ENCODE measurements around the gene IKZF4. TPM values are rescaled to one million over a fixed set of nuclear protein-coding genes. Genes with fewer than 3 reads are reported as not detected.
A peak's percentile ranks its signal among the peaks of the same experiment; 100 is the strongest.
"Not testable (repeated sequence)": the region's sequence is repeated elsewhere in the genome, so short reads cannot be mapped to it uniquely, and the experiment has no call there.

Gene IKZF4
- total and polyA plus RNA-seq, 3 experiments from 2014 or later = 0.86 to 11.6 (median 11.0) TPM

DNA sequence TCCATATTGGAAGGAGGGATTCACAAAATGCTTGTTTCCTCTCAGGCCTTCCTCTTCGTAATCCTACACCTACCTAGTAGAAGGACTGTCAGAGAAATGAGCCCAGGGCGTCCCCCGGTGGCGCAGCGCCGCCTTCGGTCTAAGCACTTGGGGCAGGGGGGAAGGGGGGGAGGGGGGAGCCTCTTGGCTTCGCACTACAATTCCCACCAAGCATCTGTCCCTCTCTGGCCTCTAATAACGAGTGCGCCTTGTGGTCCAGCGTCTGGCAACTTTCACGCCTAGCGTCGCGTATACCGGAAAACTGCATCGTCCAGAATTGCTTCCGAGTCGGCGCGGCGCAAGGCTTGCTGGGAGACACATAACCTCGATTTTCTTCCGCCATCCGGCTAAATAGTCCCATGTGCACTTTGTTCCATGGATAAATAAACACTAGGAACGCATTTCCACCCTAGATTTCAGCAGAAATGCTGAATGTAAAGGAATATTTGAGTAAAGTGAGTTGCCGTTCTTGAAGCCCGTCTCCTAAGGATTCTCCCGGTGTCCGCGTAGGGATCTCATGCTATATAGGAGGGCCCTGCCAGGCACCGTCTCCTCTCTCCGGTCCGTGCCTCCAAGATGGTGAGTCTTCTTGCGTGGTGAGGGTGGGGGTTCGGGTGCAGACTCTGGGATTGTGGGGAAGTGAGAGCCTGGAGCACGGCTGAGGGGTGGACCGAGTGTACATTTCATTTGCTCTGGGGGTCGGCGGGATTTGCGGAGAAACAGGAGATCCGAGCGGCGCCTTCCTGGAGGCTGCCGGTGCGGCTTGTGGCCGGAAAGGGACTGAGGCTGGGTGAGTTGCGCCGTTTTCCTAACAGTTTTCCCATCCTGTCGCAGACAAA lies 20.9 kb downstream of the IKZF4 start, which contains the start of gene RPS26:
Gene RPS26 (plus strand): TSS at position 367 of the 878 bp plus-strand sequence. CDS start 249 bp downstream, at position 616.
- Histone ChIP-seq H3K4me1 (ENCODE audit: insufficient read depth, low read length) (peaks cover 29% of the 10 kb centered on the region), H3K4me3 (ENCODE audit: low read length) (peak within 1 kb of the TSS; percentile 92), H3K27me3 (ENCODE audit: insufficient read depth, low read length, poor library complexity, severe bottlenecking) (no peaks in the 10 kb centered on the region), H3K36me3 (ENCODE audit: insufficient read depth, low read length) (peaks cover 27% of the 10 kb centered on the region), H3K27ac (ENCODE audit: low read depth, low read length) (peak within 1 kb of the TSS; percentile 83), H3K9me3 (ENCODE audit: low read length) (no peaks in the 10 kb centered on the region)
- H3K9me3 Mint-ChIP-seq = no peaks in the 10 kb centered on the region
- peaks cover 42 to 54% (median 42%) of the 10 kb centered on the region in 3 donors for H3K4me1 Mint-ChIP-seq
- peak within 1 kb of the TSS; percentile 94 to 100 (median 98) for H3K4me3 Mint-ChIP-seq
- H3K36me3 Mint-ChIP-seq = peaks cover 8 to 40% (median 16%) of the 10 kb centered on the region in 3 donors
- ChIA-PET POLR2A (interaction anchor here (0.6 to 1.0 kb wide), 2 partner anchors 44 to 110 kb away, joined by 3 to 4 read pairs; partner anchors contain the start of gene MYL6B), CTCF (interaction anchor here (0.7 to 1.8 kb wide), 2 partner anchors 76 to 109 kb away, joined by 3 to 5 read pairs; partner anchors contain the start of gene ZC3H10)
- DNase-seq = peak; percentile 85 to 96 (median 93)
- H3K27ac Mint-ChIP-seq = peak within 1 kb of the TSS; percentile 94 to 100 (median 98)
- peaks cover 0 to 5% of the 10 kb centered on the region in 2 donors for H3K27me3 Mint-ChIP-seq

DNA sequence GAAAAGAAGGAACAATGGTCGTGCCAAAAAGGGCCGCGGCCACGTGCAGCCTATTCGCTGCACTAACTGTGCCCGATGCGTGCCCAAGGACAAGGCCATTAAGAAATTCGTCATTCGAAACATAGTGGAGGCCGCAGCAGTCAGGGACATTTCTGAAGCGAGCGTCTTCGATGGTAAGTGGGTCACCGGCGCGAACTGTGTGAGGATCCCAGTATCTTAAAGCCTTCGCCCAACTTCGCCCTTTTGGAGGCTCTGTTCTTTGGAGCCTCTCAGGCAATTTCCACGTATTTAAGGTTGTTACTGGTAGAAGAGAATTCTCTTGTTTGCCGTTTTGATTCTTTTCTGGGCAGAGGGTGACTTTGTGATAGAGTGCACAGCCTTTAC lies 21.6 kb downstream of the IKZF4 start:
- peak overlapping the region; percentile 83 for H3K27ac ChIP-seq (ENCODE audit: low read depth, low read length)
- H3K9me3 ChIP-seq (ENCODE audit: low read length); H3K9me3 Mint-ChIP-seq; H3K27me3 ChIP-seq (ENCODE audit: insufficient read depth, low read length, poor library complexity, severe bottlenecking); DNase-seq; H3K27me3 Mint-ChIP-seq; CTCF ChIA-PET; POLR2A ChIA-PET: not testable (repeated sequence)
- H3K4me1 Mint-ChIP-seq = peaks cover 44 to 51% (median 44%) of the 10 kb centered on the region in 3 donors
- H3K4me1 ChIP-seq (ENCODE audit: insufficient read depth, low read length) = peaks cover 23% of the 10 kb centered on the region
- peaks cover 8 to 40% (median 14%) of the 10 kb centered on the region in 3 donors for H3K36me3 Mint-ChIP-seq
- peak overlapping the region; percentile 94 to 100 (median 98) for H3K4me3 Mint-ChIP-seq
- peak overlapping the region; percentile 94 to 100 (median 98) for H3K27ac Mint-ChIP-seq
- peaks cover 27% of the 10 kb centered on the region for H3K36me3 ChIP-seq (ENCODE audit: insufficient read depth, low read length)
- H3K4me3 ChIP-seq (ENCODE audit: low read length) = peak overlapping the region; percentile 92

DNA sequence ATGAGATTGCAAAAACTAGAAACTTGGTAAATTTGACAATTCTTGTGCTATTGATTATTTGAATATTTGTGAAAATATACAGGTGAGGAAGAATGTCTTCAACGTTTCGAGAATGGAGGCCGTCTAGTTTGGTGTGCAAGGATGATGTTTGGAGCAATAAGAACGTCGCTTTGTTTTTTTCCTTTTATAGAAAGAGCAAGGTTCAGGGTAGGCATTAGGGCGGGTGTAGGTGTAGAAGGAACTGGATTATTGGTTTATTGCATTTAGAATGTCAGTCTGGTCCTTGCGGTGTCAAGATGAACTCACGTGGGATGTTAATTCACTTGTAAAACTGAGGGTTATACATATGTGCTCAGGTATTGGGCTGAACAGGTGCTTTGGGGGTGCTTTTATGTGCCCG lies 22.0 kb downstream of the IKZF4 start:
- CTCF ChIA-PET = no interaction called here
- no peaks in the 10 kb centered on the region for H3K27me3 ChIP-seq (ENCODE audit: insufficient read depth, low read length, poor library complexity, severe bottlenecking)
- no peaks in the 10 kb centered on the region for H3K9me3 ChIP-seq (ENCODE audit: low read length)
- peaks cover 8 to 40% (median 14%) of the 10 kb centered on the region in 3 donors for H3K36me3 Mint-ChIP-seq
- H3K36me3 ChIP-seq (ENCODE audit: insufficient read depth, low read length) = peaks cover 27% of the 10 kb centered on the region
- H3K4me3 Mint-ChIP-seq = peak overlapping the region; percentile 94 to 100 (median 98)
- peak overlapping the region; percentile 94 to 100 (median 98) for H3K27ac Mint-ChIP-seq
- peak overlapping the region; percentile 83 for H3K27ac ChIP-seq (ENCODE audit: low read depth, low read length)
- H3K4me1 Mint-ChIP-seq = peaks cover 40 to 47% (median 41%) of the 10 kb centered on the region in 3 donors
- no peak for DNase-seq
- H3K27me3 Mint-ChIP-seq = peaks cover 0 to 5% of the 10 kb centered on the region in 2 donors
- no peaks in the 10 kb centered on the region for H3K9me3 Mint-ChIP-seq
- POLR2A ChIA-PET = no interaction called here
- H3K4me1 ChIP-seq (ENCODE audit: insufficient read depth, low read length) = peaks cover 21% of the 10 kb centered on the region
- H3K4me3 ChIP-seq (ENCODE audit: low read length) = peak overlapping the region; percentile 92

DNA sequence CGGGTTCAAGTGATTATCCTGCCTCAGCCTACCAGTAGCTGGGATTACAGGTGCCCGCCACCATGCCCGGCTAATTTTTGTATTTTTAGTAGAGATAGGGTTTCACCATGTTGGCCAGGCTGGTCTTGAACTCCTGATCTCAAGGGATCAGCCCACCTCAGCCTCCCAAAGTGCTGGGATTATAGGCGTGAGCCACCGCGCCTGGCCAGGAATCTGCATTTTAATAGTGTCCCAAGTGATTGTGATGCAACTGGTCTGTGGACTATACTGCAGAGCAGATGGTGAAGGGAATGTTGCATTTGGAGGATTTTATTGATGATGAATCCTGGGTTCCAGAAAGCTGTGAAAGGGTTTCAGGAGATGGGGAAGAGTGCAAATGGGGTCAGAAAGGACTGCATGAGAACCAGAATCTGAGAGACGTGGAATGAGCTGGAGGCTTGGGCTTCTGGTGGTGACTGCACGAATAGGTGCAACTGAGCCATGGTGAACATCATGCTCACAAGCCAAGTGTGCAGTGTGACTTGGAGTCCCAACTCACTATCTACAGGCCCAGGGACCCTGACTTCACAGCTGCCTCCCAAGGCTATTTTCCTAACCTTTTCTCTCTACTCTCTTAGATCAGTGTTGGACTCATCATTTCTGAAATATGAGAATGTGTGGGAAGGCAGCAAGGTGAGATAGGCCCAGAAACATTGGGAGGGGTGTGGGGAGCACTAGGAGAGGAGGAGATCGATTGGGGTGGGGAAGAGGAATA lies 25.4 kb downstream of the IKZF4 start:
- Histone ChIP-seq H3K36me3 (ENCODE audit: insufficient read depth, low read length) (peaks cover 27% of the 10 kb centered on the region), H3K9me3 (ENCODE audit: low read length) (no peaks in the 10 kb centered on the region), H3K27ac (ENCODE audit: low read depth, low read length) (no peak overlapping the region), H3K4me1 (ENCODE audit: insufficient read depth, low read length) (peaks cover 15% of the 10 kb centered on the region), H3K4me3 (ENCODE audit: low read length) (no peak overlapping the region), H3K27me3 (ENCODE audit: insufficient read depth, low read length, poor library complexity, severe bottlenecking) (no peaks in the 10 kb centered on the region)
- ChIA-PET POLR2A (interaction anchor here (2.1 to 2.2 kb wide), 2 partner anchors 58 to 143 kb away, joined by 9 to 10 read pairs; partner anchors contain the start of genes PA2G4 and SMARCC2), CTCF (interaction anchor here (1.1 to 6.7 kb wide), 13 partner anchors 10 to 308 kb away, joined by 3 to 47 read pairs (median 6); partner anchors contain the start of genes PA2G4, RPL41, SMARCC2 and ZC3H10)
- DNase-seq = no peak
- H3K4me1 Mint-ChIP-seq = peaks cover 26 to 29% (median 29%) of the 10 kb centered on the region in 3 donors
- no peaks in the 10 kb centered on the region for H3K9me3 Mint-ChIP-seq
- H3K4me3 Mint-ChIP-seq = no peak overlapping the region
- peaks cover 8 to 40% (median 13%) of the 10 kb centered on the region in 3 donors for H3K36me3 Mint-ChIP-seq
- H3K27me3 Mint-ChIP-seq = peaks cover 0 to 5% of the 10 kb centered on the region in 2 donors
- H3K27ac Mint-ChIP-seq = peak overlapping the region in 7 of 8 donors; percentile 50 to 83 (median 63)

DNA sequence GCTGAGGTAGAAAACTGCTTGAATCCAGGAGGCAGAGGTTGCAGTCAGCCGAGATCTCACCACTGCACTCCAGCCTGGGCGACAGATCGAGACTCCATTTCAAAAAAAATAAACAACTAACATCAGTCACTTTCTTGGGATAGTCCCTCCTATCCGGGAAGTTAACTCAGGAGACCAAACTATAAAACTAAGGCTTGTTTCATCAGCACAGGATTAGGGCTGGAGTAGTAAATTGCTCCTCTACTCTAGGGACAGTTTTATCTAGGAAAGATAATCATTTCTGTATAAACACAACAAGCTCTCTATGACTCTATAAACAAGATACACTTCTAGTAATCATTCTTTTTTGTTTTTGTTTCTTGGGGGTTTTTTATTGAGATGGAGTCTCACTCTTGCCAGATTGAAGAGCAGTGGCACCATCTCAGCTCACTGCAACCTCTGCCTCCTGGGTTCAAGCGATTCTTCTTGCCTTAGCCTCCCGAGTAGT lies 32.6 kb downstream of the IKZF4 start:
- H3K9me3 ChIP-seq (ENCODE audit: low read length) = no peaks in the 10 kb centered on the region
- no peak for DNase-seq
- Mint-ChIP-seq H3K27me3 (no peaks in the 10 kb centered on the region), H3K9me3 (no peaks in the 10 kb centered on the region), H3K4me1 (peaks cover 7% of the 10 kb centered on the region in 3 donors), H3K36me3 (no peaks in the 10 kb centered on the region), H3K4me3 (no peak overlapping the region), H3K27ac (peak overlapping the region in 1 of 8 donors; percentile 85)
- POLR2A ChIA-PET = interaction anchor here (0.6 to 0.7 kb wide), 2 partner anchors 52 to 62 kb away, joined by 3 to 5 read pairs; no protein-coding TSS in a partner anchor
- no peak overlapping the region for H3K4me3 ChIP-seq (ENCODE audit: low read length)
- H3K27me3 ChIP-seq (ENCODE audit: insufficient read depth, low read length, poor library complexity, severe bottlenecking) = no peaks in the 10 kb centered on the region
- H3K4me1 ChIP-seq (ENCODE audit: insufficient read depth, low read length) = no peaks in the 10 kb centered on the region
- CTCF ChIA-PET = no interaction called here
- no peak overlapping the region for H3K27ac ChIP-seq (ENCODE audit: low read depth, low read length)
- no peaks in the 10 kb centered on the region for H3K36me3 ChIP-seq (ENCODE audit: insufficient read depth, low read length)

DNA sequence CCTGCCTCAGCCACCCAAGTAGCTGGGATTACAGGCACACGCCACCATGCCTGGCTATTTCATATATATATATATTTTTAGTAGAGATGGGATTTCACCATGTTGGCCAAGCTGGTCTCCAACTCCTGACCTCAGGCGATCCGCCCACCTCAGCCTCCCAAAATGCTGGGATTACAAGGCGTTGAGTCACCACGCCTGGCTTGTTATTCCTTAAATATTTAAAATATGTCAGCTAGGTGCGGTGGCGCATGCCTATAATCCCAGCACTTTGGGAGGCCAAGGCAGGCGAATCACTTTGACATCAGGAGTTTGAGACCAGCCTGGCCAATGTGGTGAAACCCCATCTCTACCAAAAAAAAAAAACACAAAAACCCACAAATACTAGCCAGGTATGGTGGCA lies 39.1 kb downstream of the IKZF4 start:
- H3K36me3 ChIP-seq (ENCODE audit: insufficient read depth, low read length); H3K36me3 Mint-ChIP-seq; H3K27ac Mint-ChIP-seq; H3K27ac ChIP-seq (ENCODE audit: low read depth, low read length); POLR2A ChIA-PET; H3K27me3 ChIP-seq (ENCODE audit: insufficient read depth, low read length, poor library complexity, severe bottlenecking); H3K4me1 ChIP-seq (ENCODE audit: insufficient read depth, low read length); H3K4me3 ChIP-seq (ENCODE audit: low read length); H3K9me3 Mint-ChIP-seq; H3K27me3 Mint-ChIP-seq; DNase-seq; H3K4me3 Mint-ChIP-seq; H3K4me1 Mint-ChIP-seq; H3K9me3 ChIP-seq (ENCODE audit: low read length): not testable (repeated sequence)
- CTCF ChIA-PET = interaction anchor here (1.3 kb wide), 1 partner anchor 44 kb away, joined by 3 read pairs; no protein-coding TSS in a partner anchor

DNA sequence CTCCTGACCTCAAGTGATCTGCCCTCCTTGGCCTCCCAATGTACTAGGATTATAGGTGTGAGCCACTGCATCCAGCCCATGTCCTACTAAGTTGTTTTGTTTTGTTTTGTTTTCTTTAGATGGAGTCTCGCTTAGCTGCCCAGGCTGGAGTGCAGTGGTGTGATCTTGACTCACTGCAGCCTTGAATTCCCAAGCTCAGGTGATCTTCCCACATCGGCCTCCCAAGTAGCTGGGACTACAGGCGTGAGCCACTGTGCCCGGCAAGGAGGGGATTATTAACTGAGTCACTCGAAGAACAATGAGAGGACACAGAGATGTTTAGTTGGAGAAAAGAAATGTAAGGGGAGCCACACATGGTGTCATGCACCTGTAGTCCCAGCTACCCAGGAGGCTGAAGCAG lies 41.1 kb downstream of the IKZF4 start:
- H3K9me3 ChIP-seq (ENCODE audit: low read length) = no peaks in the 10 kb centered on the region
- H3K27ac Mint-ChIP-seq = peak overlapping the region in 1 of 8 donors; percentile 24
- ChIA-PET CTCF (interaction anchor here (1.2 kb wide), 1 partner anchor 13 kb away, joined by 6 read pairs; no protein-coding TSS in a partner anchor), POLR2A (no interaction called here)
- H3K27me3 ChIP-seq (ENCODE audit: insufficient read depth, low read length, poor library complexity, severe bottlenecking) = no peaks in the 10 kb centered on the region
- H3K4me1 ChIP-seq (ENCODE audit: insufficient read depth, low read length) = no peaks in the 10 kb centered on the region
- H3K9me3 Mint-ChIP-seq = no peaks in the 10 kb centered on the region
- H3K4me1 Mint-ChIP-seq = no peaks in the 10 kb centered on the region
- H3K27me3 Mint-ChIP-seq = no peaks in the 10 kb centered on the region
- no peaks in the 10 kb centered on the region for H3K36me3 ChIP-seq (ENCODE audit: insufficient read depth, low read length)
- no peaks in the 10 kb centered on the region for H3K36me3 Mint-ChIP-seq
- H3K4me3 ChIP-seq (ENCODE audit: low read length) = no peak overlapping the region
- DNase-seq = no peak
- no peak overlapping the region for H3K27ac ChIP-seq (ENCODE audit: low read depth, low read length)
- H3K4me3 Mint-ChIP-seq = no peak overlapping the region
